ENCODE data around the gene MT1A. TPM values are rescaled to one million over a fixed set of nuclear protein-coding genes. Genes with fewer than 3 reads are reported as not detected.

MT1A gene
- total RNA-seq, 1 experiment from 2014 or later = not detected

GRCh38 chr16:56634715-56635440 is 3.6 kb upstream of the MT1A start:
- no peaks in the 10 kb centered on the region for H4K20me1 ChIP-seq (ENCODE audit: insufficient read depth)
- no peak for DNase-seq (ENCODE audit: low read depth, low spot score)
- H3K4me2 ChIP-seq (ENCODE audit: low read length) = no peak overlapping the region
- peaks cover 0 to 12% of the 10 kb centered on the region in 2 experiments; a peak in 2 of 4 replicates for H3K4me1 ChIP-seq (ENCODE audit: control insufficient read depth in 1 of 2, insufficient read depth in 2 of 2, low read length in 2 of 2)
- no peak overlapping the region for H3K9ac ChIP-seq (ENCODE audit: low read length)
- no peaks in the 10 kb centered on the region for H3K27me3 ChIP-seq (ENCODE audit: insufficient read depth, low read length)
- H3K4me3 ChIP-seq (replicated peaks in 1 of 2; ENCODE audit: low read depth in 1 of 2, low read length in 2 of 2) = no peak overlapping the region
- H3K9me3 ChIP-seq (ENCODE audit: control insufficient read depth in 1 of 2, insufficient read depth in 1 of 2, low read depth in 1 of 2, low read length in 2 of 2) = no peaks in the 10 kb centered on the region
- ChIA-PET RAD21 (ENCODE audit: low non-redundant PET in 1 of 2, low total read pairs in 2 of 2, uncharacterized antibody in 2 of 2, unreplicated experiment in 2 of 2) (no interaction called here), POLR2A (no interaction called here), CTCF (no interaction called here)
- TF ChIP-seq EGR1 (IDR thresholded peaks at IDR 0.05; ENCODE audit: low read depth) (no peak), ZNF274 (IDR thresholded peaks at IDR 0.05; ENCODE audit: low read depth, low read length) (no peak), YY1 (IDR thresholded peaks at IDR 0.05; ENCODE audit: extremely low read depth, insufficient replicate concordance, low read depth, low read length) (no peak), JUND (IDR thresholded peaks at IDR 0.05) (no peak), ELF1 (IDR thresholded peaks at IDR 0.05; ENCODE audit: borderline replicate concordance, low read depth) (no peak), RAD21 (IDR thresholded peaks at IDR 0.05; ENCODE audit: low read depth) (no peak), POLR2AphosphoS5 (IDR thresholded peaks at IDR 0.05; ENCODE audit: low read depth, low read length) (no peak), CEBPB (IDR thresholded peaks at IDR 0.05; ENCODE audit: low read depth) (no peak), POLR2A (IDR thresholded peaks at IDR 0.05; ENCODE audit: borderline replicate concordance, extremely low read depth, insufficient read depth, insufficient read length) (no peak), SRF (IDR thresholded peaks at IDR 0.05; ENCODE audit: low read depth) (no peak), FOSL1 (IDR thresholded peaks at IDR 0.05; ENCODE audit: low read depth) (no peak), TCF7L2 (IDR thresholded peaks at IDR 0.05; ENCODE audit: borderline replicate concordance, extremely low read depth, insufficient read depth, insufficient read length) (no peak), REST (IDR thresholded peaks at IDR 0.05; ENCODE audit: low read depth) (no peak), ATF3 (IDR thresholded peaks at IDR 0.05) (no peak)
- TF ChIP-seq, protein P1, sequence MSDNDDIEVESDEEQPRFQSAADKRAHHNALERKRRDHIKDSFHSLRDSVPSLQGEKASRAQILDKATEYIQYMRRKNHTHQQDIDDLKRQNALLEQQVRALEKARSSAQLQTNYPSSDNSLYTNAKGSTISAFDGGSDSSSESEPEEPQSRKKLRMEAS (IDR thresholded peaks at IDR 0.05) = no peak
- H3K36me3 ChIP-seq (ENCODE audit: control insufficient read depth in 1 of 2, insufficient read depth in 2 of 2, low read length in 2 of 2) = no peaks in the 10 kb centered on the region
- intact Hi-C loops (cut with micrococcal nuclease) = no loop called here
- ATAC-seq = no peak
- H2AFZ ChIP-seq (ENCODE audit: low read depth, low read length, poor library complexity, severe bottlenecking) = no peak overlapping the region
- H3K27ac ChIP-seq (ENCODE audit: low read depth, low read length) = no peak overlapping the region
- H3K79me2 ChIP-seq (ENCODE audit: insufficient read depth, low read length) = no peaks in the 10 kb centered on the region
- no peaks in the 10 kb centered on the region for H3K9me2 ChIP-seq (ENCODE audit: insufficient read depth)
- BruUV-seq (replicated peaks) = no TSS peak

Measured in HCT116 (cell line).